MM.1S (cell line): ENCODE results near the gene NXPH1.

Source experiments
- CTCF ChIP-seq: fragments of 300-600 bp; sonication (generic); IDR thresholded peaks from 2 replicates; pipeline ENCODE4 v1.5.1; 2016; ENCODE audit warnings: antibody characterized with exemption, low read length, mixed read lengths
- EZH2 ChIP-seq: fragments of 300-600 bp; sonication (generic); optimal IDR thresholded peaks from 2 replicates; pipeline ENCODE3; 2017; ENCODE audit warnings: low read depth, mild to moderate bottlenecking, antibody characterized with exemption, low read length, mixed read lengths
- EZH2phosphoT487 ChIP-seq: fragments of 300-600 bp; sonication (generic); IDR thresholded peaks from 2 replicates; pipeline ENCODE4 v1.6.1; 2018; ENCODE audit warnings: antibody characterized with exemption, low read length

DNA sequence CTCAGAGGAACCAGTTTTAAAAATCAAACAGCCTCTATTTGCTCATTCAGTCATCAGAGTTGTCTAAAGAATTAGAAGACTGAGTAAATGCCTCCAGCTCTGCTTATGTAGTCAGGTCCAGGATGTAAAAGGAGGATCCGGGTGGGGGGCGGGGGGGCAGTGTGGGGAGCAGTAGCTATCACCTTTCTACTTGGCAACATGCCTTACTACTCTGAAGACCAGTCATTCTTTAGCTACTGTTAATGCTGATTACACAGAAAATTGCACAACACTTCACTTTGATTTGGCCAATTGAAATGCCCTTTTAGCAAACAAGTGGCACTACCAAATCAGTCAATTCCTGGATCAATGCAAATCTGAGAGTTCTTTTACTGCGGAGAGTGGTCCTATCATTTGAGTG, 164.2 kb downstream of the NXPH1 start:
- TF ChIP-seq CTCF (no peak), EZH2phosphoT487 (no peak), EZH2 (no peak)
